ENCODE data around the gene OASL.

Gene OASL

GRCh38 chr12:120979862-120980696 lies 59.0 kb downstream of the OASL start:
- no peaks in the 10 kb centered on the region for H3K36me3 ChIP-seq (ENCODE audit: insufficient read depth)
- H3K4me2 ChIP-seq: no peak overlapping the region
- H3K4me3 ChIP-seq (IDR thresholded peaks at IDR 0.05; ENCODE audit: insufficient read depth, low read depth, low read length): no peak overlapping the region
- no peaks in the 10 kb centered on the region for H3K27me3 ChIP-seq (ENCODE audit: insufficient read depth, low read depth)
- H3K4me1 ChIP-seq (ENCODE audit: low read depth, poor library complexity, severe bottlenecking): no peaks in the 10 kb centered on the region
- no peaks in the 10 kb centered on the region for H4K20me1 ChIP-seq (ENCODE audit: insufficient read depth)
- no peaks in the 10 kb centered on the region for H3K79me2 ChIP-seq (ENCODE audit: insufficient read depth, low read depth)
- no peak for TF ChIP-seq CTCF (conservative IDR thresholded peaks at IDR 0.05; ENCODE audit: low read depth, low read length)
- no peak overlapping the region for H3K27ac ChIP-seq
- no peak overlapping the region for H3K9ac ChIP-seq
- H2AFZ ChIP-seq (ENCODE audit: low read depth): no peak overlapping the region

- H3K4me2 ChIP-seq: no peak overlapping the region
- H3K27ac ChIP-seq: no peak overlapping the region
- H4K20me1 ChIP-seq (ENCODE audit: insufficient read depth): no peaks in the 10 kb centered on the region
- H3K79me2 ChIP-seq (ENCODE audit: insufficient read depth, low read depth): no peaks in the 10 kb centered on the region
- no peak overlapping the region for H3K4me3 ChIP-seq (IDR thresholded peaks at IDR 0.05; ENCODE audit: insufficient read depth, low read depth, low read length)
- H3K36me3 ChIP-seq (ENCODE audit: insufficient read depth): no peaks in the 10 kb centered on the region
- no peak for TF ChIP-seq CTCF (conservative IDR thresholded peaks at IDR 0.05; ENCODE audit: low read depth, low read length)
- H2AFZ ChIP-seq (ENCODE audit: low read depth): no peak overlapping the region
- H3K27me3 ChIP-seq (ENCODE audit: insufficient read depth, low read depth): no peaks in the 10 kb centered on the region
- no peaks in the 10 kb centered on the region for H3K4me1 ChIP-seq (ENCODE audit: low read depth, poor library complexity, severe bottlenecking)
- H3K9ac ChIP-seq: no peak overlapping the region
Measured at GRCh38 chr12:120979220-120979861, 59.7 kb downstream of the OASL start.

- TF ChIP-seq CTCF (conservative IDR thresholded peaks at IDR 0.05; ENCODE audit: low read depth, low read length): no peak
- H3K27ac ChIP-seq: no peak within 1 kb of the TSS
- no peaks in the 10 kb centered on the region for H3K27me3 ChIP-seq (ENCODE audit: insufficient read depth, low read depth)
- no peak within 1 kb of the TSS for H3K4me3 ChIP-seq (IDR thresholded peaks at IDR 0.05; ENCODE audit: insufficient read depth, low read depth, low read length)
- no peaks in the 10 kb centered on the region for H4K20me1 ChIP-seq (ENCODE audit: insufficient read depth)
- H3K4me2 ChIP-seq: no peak within 1 kb of the TSS
- no peaks in the 10 kb centered on the region for H3K79me2 ChIP-seq (ENCODE audit: insufficient read depth, low read depth)
- H3K9ac ChIP-seq: no peak within 1 kb of the TSS
- no peaks in the 10 kb centered on the region for H3K36me3 ChIP-seq (ENCODE audit: insufficient read depth)
- no peaks in the 10 kb centered on the region for H3K4me1 ChIP-seq (ENCODE audit: low read depth, poor library complexity, severe bottlenecking)
- no peak within 1 kb of the TSS for H2AFZ ChIP-seq (ENCODE audit: low read depth)
Measured at GRCh38 chr12:120978296-120979219, 60.5 kb downstream of the OASL start, which contains the start of gene HNF1A. Gene HNF1A (plus strand): TSS chr12:120978543. CDS start chr12:120978769, 226 bp downstream.

GRCh38 chr12:120977531-120978295 lies 61.3 kb downstream of the OASL start:
- Histone ChIP-seq H3K9ac (no peak overlapping the region), H3K36me3 (ENCODE audit: insufficient read depth) (no peaks in the 10 kb centered on the region), H3K79me2 (ENCODE audit: insufficient read depth, low read depth) (no peaks in the 10 kb centered on the region), H4K20me1 (ENCODE audit: insufficient read depth) (no peaks in the 10 kb centered on the region), H2AFZ (ENCODE audit: low read depth) (no peak overlapping the region), H3K27me3 (ENCODE audit: insufficient read depth, low read depth) (no peaks in the 10 kb centered on the region), H3K4me2 (no peak overlapping the region), H3K4me3 (IDR thresholded peaks at IDR 0.05; ENCODE audit: insufficient read depth, low read depth, low read length) (no peak overlapping the region), H3K27ac (no peak overlapping the region), H3K4me1 (ENCODE audit: low read depth, poor library complexity, severe bottlenecking) (no peaks in the 10 kb centered on the region)
- TF ChIP-seq CTCF (conservative IDR thresholded peaks at IDR 0.05; ENCODE audit: low read depth, low read length): no peak

All from KMS-11 (cell line).